ENCODE results near the gene ERLEC1.
"Not testable (repeated sequence)": the region's sequence is repeated elsewhere in the genome, so short reads cannot be mapped to it uniquely, and the experiment has no call there.

ERLEC1 gene

DNA sequence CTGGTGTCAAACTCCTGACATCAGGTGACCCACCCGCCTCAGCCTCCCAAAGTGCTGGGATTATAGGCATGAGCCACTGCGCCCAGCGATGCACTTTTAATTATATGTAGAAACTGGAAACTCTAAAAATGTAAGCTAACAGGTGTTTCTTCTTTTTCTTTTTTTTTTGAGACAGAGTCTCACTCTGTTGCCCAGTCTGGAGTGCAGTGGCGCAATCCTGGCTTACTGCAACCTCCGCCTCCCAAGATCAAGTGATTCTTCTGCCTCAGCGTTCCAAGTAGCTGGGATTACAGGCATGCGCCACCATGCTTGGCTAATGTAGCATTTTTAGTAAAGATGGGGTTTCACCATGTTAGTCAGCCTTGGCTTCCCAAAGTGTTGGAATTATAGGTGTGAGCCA lies 54.8 kb downstream of the ERLEC1 start:
- not testable (repeated sequence) for DNase-seq

DNA sequence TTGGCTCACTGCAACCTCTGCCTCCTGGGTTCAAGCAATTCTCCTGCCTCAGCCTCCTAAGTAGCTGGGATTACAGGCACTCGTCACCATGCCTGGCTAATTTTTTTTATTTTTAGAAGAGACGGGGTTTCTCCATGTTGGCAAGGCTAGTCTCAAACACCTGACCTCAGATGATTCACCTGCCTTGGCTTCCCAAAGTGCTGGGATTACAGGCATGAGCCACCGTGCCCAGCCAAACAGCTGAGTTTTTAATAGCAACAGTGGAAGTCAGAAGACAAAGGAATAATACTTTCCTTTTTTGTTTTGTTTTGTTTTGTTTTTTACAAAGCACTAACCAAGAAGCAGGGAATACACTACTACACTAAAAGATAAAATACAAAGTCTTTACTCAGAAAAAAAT lies 56.0 kb downstream of the ERLEC1 start:
- no peak for DNase-seq

DNA sequence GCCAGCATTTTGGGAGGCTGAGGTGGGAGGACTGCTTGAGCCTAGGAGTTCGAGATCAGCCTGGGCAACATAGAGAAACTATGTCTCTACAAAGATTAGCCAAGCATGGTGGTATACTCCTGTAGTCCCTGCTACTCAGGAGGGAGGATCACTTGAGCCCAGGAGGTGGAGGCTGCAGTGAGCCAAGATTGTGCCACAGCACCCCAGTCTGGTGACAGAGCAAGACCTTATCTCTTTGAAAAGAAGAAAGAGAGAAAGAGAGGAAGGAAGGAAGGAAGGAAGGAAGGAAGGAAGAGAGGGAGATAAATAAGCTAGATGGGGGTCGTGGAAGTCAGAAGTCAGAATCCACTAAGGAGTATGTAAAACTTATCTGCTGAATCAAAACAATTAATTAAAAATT lies 56.8 kb downstream of the ERLEC1 start:
- DNase-seq = no peak

DNA sequence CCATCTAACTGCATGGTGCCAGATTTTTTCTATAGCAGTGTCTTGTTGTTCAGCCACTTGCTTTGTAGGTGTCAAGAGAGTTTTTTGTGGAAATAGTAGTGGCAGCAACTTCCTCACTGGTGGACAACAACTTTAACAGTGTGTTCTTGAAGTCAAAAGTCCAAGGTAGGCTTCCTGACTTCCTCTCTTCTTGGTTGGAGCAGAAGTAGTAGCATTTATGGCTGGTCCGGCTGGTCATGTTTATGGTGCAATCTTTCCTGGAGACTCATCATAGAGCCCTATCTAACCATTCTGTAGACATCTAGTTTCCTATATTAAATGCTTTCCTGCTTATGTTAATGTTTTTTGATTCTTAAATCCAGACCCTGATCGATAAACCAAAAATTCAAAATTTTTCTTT lies 61.2 kb downstream of the ERLEC1 start:
- DNase-seq = no peak

DNA sequence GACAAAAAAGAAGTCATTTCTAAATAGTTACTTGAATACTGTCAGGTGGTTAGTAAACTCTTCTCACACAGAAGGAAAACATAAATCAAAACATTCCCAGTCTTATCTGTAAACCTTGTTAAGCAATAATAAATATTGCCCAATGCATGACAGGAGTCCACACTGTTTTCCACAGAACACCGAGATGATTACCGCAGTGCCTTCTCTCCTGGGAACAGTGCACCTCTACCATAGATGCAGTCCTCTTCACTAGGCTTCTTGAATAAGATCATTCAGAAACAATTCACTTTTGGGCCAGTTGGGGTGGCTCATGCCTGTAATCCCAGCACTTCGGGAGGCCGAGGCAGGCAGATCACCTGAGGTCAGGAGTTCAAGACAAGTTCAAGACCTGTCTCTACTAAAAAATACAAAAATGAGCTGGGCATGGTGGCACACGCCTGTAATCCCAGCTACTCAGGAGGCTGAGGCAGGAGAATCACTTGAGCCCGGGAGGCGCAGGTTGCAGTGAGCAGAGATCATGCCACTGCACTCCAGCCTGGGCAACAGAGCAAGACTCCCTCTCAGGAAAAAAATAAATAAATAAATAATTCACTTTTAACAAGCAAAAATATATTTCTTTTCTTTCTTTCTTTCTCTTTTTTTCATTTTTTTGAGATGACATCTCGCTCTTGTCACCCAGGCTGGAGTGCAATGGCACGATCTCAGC lies 64.4 kb downstream of the ERLEC1 start:
- not testable (repeated sequence) for DNase-seq

DNA sequence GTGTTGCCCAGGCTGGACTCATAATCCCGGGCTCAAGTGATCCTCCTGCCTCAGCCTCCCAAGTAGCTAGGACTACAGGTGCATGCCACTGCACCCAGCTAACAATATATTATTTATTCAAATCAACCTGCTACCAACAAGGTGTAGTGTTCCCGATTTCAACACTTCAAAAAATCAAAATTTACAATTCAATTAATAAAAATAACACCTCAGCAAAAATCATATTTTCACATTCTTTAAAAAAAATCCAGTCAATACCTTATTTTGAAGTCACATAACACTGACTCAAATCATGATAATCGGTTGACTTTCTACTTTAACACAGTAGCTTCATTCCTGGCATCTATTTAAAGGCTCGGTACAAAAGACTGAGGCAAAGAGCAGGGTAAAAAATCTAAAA lies 65.7 kb downstream of the ERLEC1 start:
- DNase-seq = no peak

DNA sequence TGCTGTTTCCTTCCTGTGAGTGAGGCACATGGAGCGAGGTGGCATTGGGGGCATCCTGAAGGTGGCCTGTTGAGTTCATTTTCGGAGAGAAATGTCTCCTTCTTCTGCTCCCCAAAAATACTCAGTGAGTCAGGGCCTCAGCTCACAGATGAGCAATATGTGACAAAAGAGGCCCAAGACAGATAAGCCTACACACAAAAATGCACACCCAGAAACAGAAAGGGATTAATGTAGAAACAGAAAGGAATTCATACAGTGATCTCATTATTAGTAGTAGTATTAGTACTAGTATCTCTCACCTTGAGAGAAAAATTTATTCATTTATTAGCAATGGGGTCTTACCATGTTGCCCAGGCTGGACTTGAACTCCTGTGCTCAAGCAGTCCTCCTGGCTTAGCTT lies 67.8 kb downstream of the ERLEC1 start:
- no peak for DNase-seq

DNA sequence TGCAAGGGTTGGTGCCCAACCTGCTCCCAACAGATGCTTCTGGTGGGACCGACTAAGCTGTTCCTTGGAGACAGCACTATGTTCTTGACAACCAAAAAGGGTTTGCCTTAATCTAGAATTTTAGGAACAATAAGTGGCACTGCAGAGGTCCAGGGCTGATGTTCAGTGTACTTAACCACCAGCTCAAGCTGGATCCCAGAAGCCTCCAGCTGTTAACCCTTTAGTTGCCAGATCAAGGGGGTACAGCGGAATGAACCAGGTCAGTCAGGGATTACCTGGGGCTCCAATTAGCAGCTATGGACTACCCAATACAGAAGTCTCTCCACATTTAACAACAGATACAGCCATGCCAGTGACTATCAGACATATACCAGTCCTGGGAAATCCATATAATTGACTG lies 69.4 kb downstream of the ERLEC1 start:
- DNase-seq = no peak

DNA sequence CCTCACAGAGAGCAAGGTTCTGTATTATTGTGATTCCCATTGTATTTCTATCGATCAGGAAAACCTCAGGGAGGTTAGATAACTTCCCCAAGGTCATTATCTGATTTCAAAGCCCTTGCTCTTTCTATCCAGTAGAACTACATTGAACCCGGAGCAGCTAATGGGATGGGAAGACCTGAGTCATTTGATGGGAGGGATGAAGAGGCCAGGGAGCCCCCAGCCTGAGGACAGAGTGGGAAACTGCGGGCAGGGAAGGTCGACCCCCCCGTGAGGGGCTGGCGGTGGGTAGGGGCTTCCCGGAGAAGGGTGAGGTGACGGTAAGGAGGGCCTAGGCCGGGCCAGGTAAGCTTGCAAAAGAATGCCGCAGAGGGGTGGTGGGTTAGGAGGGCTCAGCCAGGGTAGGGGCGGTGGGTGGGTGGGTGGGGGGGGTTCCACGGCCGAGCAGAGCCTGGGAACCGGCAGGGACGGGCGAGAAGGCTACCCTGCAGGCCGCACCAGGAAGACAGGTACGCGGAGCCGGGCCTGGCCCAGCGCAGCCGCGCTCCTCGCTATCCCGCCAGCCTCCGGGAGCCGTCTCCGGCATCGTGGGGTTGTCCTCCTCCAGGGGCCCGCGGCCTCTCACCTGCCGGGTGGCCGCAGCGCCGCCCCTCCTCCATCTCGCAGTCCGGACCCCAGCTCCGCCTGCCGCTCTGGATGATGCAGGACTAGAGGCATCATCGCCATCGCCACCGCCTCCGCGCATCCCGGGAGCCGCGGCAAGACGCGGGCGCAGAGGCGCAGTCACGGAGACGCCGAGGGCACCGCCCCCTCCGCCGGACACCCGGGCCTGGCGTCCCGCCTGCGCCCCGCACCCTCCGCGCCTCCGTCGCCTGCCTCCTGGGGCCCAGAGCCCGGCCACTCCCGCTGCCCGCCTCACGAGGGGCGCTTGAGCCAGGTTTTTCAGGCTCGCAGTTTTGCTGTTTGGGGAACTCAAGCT lies 72.7 kb downstream of the ERLEC1 start, which contains the start of gene GPR75:
GPR75 (minus strand) TSS at position 762 of the 976 bp plus-strand sequence. CDS start 5,211 bp downstream, outside the sequence.
- DNase-seq = peak; percentile 54

DNA sequence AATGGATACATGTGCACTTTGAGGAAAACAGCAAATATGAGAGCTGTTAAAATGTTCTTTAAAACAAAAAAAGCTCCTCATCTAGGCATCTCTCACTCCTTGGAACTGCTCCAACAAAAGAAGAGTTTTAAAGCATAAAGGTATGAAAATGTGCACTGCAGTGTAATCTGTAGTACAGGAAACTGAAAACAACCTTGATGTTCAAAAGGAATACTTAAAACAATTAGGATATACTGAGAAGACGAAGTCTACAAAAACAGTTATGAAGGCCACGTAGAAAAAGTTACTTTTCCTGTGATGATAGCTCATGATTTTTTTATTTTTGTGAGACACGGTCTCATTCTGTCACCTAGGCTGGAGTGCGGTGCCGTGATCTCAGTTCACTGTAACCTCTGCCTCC lies 75.0 kb downstream of the ERLEC1 start:
- no peak for DNase-seq

DNA sequence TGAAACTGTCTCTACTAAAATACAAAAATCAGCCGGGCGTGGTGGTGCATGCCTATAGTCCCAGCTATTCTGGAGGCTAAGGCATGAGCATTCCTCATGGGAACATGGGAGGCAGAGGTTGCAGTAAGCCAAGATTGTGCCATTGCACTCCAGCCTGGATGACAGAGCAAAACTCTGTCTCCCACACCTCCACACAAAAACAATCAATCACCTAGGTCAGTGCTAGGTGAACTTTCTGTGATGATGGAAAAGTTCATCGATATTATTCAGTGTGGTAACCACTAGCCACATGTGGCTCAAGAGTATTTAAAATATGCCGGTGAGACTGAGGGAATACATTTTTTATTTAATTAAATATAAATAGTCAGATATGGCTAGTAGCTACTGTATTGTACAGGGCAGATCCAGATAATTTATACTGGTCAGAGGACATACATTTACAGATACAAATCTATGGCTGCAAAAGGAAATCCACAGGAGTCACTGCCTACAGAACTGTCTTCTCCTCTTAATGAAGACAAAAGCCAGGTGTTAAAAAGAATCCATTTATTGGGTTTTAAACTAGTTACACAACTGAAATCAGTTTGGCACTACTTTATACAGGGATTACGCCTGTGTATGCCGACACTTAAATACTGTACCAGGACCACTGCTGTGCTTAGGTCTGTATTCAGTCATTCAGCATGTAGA lies 76.8 kb downstream of the ERLEC1 start:
- no peak for DNase-seq

DNA sequence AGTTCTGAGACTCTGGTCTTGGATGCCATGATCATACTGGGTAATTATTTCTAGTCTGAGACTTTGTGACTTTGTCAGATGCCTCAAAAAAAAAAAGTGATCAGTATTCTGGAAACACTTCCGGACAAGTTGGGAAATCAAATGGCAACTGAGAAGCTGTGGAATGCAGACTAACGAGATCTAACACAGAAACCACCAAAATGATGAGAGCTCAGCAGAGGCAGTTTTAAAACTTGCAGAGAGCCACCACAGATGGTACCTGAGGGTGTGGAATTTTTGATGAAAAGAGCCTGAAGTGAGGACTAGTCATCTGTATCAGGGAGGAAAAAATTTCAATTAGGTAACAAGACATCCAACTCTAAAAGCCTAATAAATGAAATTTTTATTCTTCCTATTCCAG lies 78.4 kb downstream of the ERLEC1 start:
- no peak for DNase-seq

DNA sequence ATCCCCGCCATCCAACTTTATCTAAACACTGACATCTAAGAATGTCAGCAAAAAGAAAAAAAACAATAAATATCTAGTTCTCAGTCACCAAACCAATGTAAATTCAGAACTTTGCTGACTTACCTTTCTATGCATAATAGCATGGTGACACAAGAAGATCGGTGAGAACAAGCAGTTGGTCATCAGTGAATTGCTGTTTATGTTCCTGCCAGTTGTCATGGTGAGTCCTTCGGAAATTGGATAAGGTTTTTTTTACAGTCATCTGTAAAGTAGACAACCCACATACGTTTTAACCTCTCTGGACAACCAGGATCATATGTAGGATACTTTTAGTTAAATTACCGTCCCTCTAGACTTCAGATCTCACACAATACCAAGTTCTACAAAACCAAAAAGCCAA lies 79.1 kb downstream of the ERLEC1 start:
- no peak for DNase-seq

DNA sequence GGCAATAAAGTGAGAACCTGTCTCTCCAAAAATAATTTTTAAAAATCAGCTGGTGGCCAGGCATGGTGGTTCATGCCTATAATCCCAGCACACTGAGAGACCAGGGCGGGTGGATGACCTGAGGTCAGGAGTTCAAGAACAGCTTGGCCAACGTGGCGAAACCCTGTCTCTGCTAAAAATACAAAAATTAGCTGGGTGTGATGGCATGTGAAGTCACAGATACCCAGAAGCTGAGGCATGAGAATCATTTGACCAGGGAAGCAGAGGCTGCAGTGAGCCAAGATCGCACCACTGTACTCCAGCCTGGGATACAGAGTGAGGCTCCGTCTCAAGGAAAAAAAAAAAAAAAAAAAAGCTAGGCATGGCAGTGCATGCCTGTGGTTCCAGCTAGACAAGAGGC lies 80.3 kb downstream of the ERLEC1 start:
- no peak for DNase-seq

DNA sequence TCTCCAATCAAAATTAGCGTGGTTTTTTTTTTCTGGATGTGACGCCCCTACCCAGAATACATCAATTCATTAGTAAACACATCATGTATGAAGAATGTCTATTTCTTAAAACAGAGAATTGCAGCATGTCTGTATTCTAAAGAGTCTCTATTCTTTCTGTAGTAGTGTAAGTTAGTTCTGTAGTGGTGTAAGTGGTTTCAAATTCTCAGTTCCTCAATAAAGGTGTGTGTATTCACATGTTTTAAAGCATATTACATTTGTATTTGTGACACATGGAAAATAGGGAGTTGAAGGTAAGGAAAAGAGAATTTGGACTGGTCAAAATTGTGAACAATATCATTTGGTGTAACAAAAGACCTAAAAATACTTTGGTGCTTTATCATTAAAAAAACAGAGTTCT lies 80.9 kb downstream of the ERLEC1 start:
- no peak for DNase-seq

Data from right forelimb (tissue), 1 donor.